Esophagus squamous epithelium (tissue), 5 donors: ENCODE data around the gene SLX9. TPM values are rescaled to one million over a fixed set of nuclear protein-coding genes. Genes with fewer than 3 reads are reported as not detected.

ENCODE experiments used
- DNase-seq: peaks from one replicate; lab custom pipeline; 2025; lab: John Stamatoyannopoulos, UW
- H3K27ac ChIP-seq, 4 donors: fragments of 200-600 bp; sonication (generic); one replicate each; pipeline ENCODE4 v1.5.1; 2016 to 2019; ENCODE audit warnings: mild to moderate bottlenecking in 1 of 4
- H3K27me3 ChIP-seq, 4 donors: fragments of 200-600 bp; sonication (generic); 1 replicate in 3 of 4; 2 replicates in 1 of 4; pipeline versions ENCODE4 v1.5.1 to v1.6.0; 2017 to 2021; ENCODE audit warnings: antibody characterized with exemption in 1 of 4
- H3K36me3 ChIP-seq, 3 donors: fragments of 200-600 bp; sonication (generic); one replicate each; pipeline ENCODE4 v1.5.1; 2016 to 2019
- H3K4me1 ChIP-seq, 3 donors: fragments of 200-600 bp; sonication (generic); one replicate each; pipeline ENCODE4 v1.5.1; 2017 to 2019
- H3K4me3 ChIP-seq, 4 donors: fragments of 200-600 bp; sonication (generic); 1 replicate in 3 of 4; 2 replicates in 1 of 4; pipeline ENCODE4 v1.5.1; 2016 to 2019; ENCODE audit warnings: mild to moderate bottlenecking in 2 of 4, moderate library complexity in 1 of 4
- H3K9me3 ChIP-seq, 3 donors: fragments of 200-600 bp; sonication (generic); one replicate each; pipeline ENCODE4 v1.5.1; 2016 to 2019
- POLR2A ChIP-seq, 4 donors: fragments of 450-650 bp; IDR thresholded peaks; one replicate each; pipeline ENCODE4 v1.6.1; 2017; ENCODE audit warnings: antibody characterized with exemption in 4 of 4, mild to moderate bottlenecking in 4 of 4, moderate library complexity in 3 of 4
- WGBS, 2 donors: methylation state at CpG; one replicate each; pipeline ENCODE4 v1.1.5; 2018; 5-methylcytosine and 5-hydroxymethylcytosine counted together
- intact Hi-C: fragments of 100-400 bp; cut with DNase I; formaldehyde crosslinking; loops from one replicate; pipeline ENCODE4 v1.15.0; 2022
- total RNA-seq, 4 donors: library from RNA; depleted of rRNA; stranded (reverse); fragments of >200 nt; gene quantifications; one replicate each; pipeline ENCODE4 v1.1.0, GENCODE V29; 2016
- TF ChIP-seq, protein P1 (sequence below), 6 experiments: fragments of 450-650 bp in 4 of 6; fragments of 200-600 bp in 2 of 6; sonication (generic) in 2 of 6; IDR thresholded peaks; one replicate each; pipeline ENCODE4 v1.5.1; 2016 to 2019; ENCODE audit warnings: antibody characterized with exemption in 6 of 6, mild to moderate bottlenecking in 4 of 6, moderate library complexity in 4 of 6
- donor health status: DM: yes; HTN: yes; CAD: no.

Gene SLX9
- total RNA-seq, 4 donors from 2014 or later, result 10.2 to 16.1 (median 11.1) TPM

DNA sequence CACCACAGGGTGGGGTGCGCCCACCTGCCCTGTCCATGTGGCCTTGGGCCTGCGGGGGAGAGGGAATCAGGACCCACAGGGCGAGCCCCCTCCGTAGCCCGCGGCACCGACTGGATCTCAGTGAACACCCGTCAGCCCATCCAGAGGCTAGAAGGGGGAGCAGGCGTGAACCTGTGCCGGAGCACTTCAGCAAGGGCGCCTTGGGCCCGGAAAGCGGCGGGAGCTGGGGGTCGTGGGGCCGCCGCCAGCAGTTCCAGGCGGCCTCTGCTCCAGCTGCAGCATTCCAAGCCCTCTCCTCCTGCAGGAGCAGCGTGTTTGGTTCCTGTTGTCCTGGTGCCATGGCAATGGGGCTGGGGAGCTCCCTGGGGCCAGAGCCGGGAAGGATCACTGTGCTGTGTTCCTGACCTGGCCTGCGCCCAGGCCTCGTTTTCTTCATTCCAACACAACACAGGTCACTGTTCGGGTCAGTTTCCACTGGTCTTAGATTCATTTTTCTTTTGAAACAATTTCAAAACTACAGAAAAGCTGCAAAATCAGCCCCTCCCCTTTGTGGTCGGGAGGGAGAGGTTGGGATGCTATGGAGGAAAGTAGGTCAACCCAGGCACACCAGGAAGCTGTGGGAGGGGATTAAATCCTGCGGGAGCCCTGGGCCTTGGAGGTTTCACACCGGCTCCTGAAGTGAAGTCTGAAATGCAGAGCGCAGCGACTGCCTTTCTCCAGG is 18.8 kb downstream of the SLX9 start:
- TF ChIP-seq, protein P1, sequence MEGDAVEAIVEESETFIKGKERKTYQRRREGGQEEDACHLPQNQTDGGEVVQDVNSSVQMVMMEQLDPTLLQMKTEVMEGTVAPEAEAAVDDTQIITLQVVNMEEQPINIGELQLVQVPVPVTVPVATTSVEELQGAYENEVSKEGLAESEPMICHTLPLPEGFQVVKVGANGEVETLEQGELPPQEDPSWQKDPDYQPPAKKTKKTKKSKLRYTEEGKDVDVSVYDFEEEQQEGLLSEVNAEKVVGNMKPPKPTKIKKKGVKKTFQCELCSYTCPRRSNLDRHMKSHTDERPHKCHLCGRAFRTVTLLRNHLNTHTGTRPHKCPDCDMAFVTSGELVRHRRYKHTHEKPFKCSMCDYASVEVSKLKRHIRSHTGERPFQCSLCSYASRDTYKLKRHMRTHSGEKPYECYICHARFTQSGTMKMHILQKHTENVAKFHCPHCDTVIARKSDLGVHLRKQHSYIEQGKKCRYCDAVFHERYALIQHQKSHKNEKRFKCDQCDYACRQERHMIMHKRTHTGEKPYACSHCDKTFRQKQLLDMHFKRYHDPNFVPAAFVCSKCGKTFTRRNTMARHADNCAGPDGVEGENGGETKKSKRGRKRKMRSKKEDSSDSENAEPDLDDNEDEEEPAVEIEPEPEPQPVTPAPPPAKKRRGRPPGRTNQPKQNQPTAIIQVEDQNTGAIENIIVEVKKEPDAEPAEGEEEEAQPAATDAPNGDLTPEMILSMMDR (IDR thresholded peaks at IDR 0.05), result no peak
- intact Hi-C loops, result loop anchor here (10.0 kb wide), 1 partner anchor 476 kb away; no protein-coding TSS in a partner anchor
- no peak for DNase-seq

DNA sequence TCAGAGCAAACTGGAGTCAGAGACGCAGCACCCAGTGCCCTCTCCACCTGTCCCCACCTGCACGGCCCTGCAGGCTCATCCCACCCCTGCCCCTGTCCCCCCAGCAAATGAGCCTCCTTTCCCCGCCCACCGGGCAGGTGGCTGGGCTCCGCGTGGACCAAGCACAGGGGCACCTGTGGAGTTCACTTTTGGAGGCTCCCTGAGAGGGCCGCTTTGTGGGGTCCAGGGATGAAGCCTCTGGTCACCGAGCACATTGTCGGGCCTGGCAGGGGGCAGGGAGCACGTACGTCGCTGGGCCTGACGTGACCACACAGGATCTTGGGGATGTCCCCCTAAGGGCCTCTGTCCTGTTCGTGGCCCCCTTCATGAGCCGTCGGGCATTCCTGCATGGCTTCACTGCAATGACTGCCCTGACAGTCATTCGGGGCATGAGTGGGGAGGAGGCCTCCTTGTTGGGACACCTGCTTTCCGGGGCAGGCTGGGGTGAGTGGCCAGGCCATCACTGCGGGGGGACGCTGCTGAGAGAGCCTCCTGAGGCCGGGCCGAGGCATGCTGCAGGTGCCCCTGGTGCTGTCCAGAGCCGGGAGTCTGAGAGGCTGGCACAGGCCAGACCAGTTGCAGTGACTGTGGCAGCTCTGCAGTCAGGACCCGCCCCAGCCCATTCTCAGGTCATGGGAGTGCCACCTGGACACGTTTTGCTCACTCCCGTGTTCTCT is 19.7 kb downstream of the SLX9 start:
- H3K4me1 ChIP-seq, result peaks cover 16 to 47% (median 30%) of the 10 kb centered on the region in 3 donors
- peak overlapping the region; percentile 31 to 83 (median 62) for H3K27ac ChIP-seq
- peaks cover 0 to 72% (median 4%) of the 10 kb centered on the region in 3 donors for H3K36me3 ChIP-seq
- no peak for TF ChIP-seq POLR2A (IDR thresholded peaks at IDR 0.05)
- TF ChIP-seq, protein P1 (IDR thresholded peaks at IDR 0.05), result no peak
- peak overlapping the region in 1 of 4 donors; percentile 2 for H3K4me3 ChIP-seq
- H3K27me3 ChIP-seq, result no peaks in the 10 kb centered on the region
- no peaks in the 10 kb centered on the region for H3K9me3 ChIP-seq
- no peak for DNase-seq
- 90% methylated on average over 2 of the region's 26 CpGs; no CpG with 5 or more reads in 1 of the 2 donors for WGBS, 2 donors
- intact Hi-C loops, result loop anchor here (10.0 kb wide), 1 partner anchor 475 kb away; no protein-coding TSS in a partner anchor

More for the DNA sequence above, 18.8 kb downstream of the SLX9 start:
- 37 to 81% methylated on average over 7 of the region's 28 CpGs for WGBS, 2 donors
- no peaks in the 10 kb centered on the region for H3K9me3 ChIP-seq
- peaks cover 16 to 47% (median 30%) of the 10 kb centered on the region in 3 donors for H3K4me1 ChIP-seq
- H3K27me3 ChIP-seq, result no peaks in the 10 kb centered on the region
- peaks cover 0 to 81% (median 4%) of the 10 kb centered on the region in 3 donors for H3K36me3 ChIP-seq
- H3K27ac ChIP-seq, result peak overlapping the region; percentile 31 to 83 (median 62)
- H3K4me3 ChIP-seq, result peak overlapping the region in 1 of 4 donors; percentile 2

DNA sequence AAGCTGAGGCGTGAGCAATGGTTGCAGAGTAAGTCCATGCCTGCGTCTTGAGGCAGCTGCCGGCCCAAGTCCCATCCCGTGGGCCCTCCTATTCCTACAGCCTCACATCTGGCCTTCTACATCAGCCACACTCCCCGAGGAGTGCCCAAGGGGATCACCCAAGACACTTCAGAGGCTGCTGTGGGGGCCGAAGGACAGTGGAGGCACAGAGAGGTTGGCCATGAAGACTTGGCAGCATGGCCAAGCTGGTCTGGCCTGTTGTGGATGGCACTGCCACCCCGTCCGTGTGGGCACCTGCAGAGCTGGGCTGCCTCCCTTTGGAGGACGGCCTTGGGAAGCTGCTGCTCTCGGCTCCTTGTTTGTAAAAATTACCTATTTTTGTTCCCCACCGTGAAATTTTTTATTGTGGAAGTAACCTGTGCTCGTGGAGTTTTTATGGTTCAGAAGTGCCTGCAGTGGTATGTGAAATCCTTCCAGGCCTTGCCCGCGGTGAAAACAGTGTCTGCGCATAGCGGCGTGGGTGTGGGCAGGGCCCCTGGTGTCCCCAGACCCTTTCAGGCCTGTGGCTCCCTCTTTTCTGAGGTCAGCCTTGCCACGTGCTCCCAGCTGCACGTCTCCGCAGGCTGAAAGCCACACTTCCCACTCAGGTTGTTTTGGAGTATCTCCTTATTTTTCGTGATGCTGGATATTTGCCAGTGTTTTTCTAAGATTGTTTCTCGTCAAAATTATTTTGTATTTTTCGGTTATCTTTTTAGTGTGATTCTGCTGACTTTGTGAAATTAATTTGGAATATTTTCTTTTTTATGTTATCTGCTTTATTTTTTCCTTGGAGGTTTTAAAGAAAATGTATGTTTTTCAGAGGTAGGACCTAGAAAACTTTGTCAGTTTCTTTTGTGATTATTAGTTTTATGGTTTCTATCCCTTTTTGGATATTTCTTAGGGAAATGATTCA is 20.6 kb downstream of the SLX9 start:
- whole genome bisulfite sequencing, 2 donors, result 90 to 91% methylated on average over 17 of the region's 23 CpGs
- peaks cover 0 to 64% (median 4%) of the 10 kb centered on the region in 3 donors for H3K36me3 ChIP-seq
- intact Hi-C loops, result no loop called here
- peaks cover 16 to 47% (median 30%) of the 10 kb centered on the region in 3 donors for H3K4me1 ChIP-seq
- DNase-seq, result no peak
- H3K27me3 ChIP-seq, result no peaks in the 10 kb centered on the region
- H3K9me3 ChIP-seq, result no peaks in the 10 kb centered on the region
- H3K4me3 ChIP-seq, result no peak overlapping the region
- TF ChIP-seq, protein P1 (IDR thresholded peaks at IDR 0.05), result no peak
- no peak for TF ChIP-seq POLR2A (IDR thresholded peaks at IDR 0.05)
- peak overlapping the region in 3 of 4 donors; percentile 51 to 83 (median 73) for H3K27ac ChIP-seq

DNA sequence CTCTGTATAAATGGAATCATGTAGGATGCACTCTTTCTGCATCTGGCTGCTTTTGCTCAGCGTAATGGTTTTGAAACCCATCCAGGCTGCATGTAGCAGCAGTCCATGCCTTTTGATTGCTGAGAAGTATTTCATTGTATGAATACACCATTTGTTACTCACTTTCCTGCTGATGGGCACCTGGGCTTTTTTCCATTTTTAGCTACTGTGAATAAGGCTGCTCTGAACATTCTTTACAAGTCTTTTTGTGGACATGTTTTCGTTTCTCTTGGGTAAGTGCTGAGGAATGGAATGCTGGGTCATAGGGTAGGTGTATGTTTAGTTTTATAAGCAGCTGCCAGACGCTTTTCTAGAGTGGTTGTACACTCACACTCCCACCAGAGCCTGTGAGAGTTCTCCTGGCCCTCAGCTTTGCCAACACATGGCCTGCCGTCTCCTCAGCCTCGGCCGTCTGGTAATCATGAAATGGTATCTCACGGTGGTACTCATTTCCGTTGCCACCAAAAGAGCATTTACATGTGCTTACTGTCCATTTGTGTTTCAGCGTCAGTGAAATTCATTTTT is 22.7 kb downstream of the SLX9 start:
- H3K4me3 ChIP-seq, result no peak overlapping the region
- WGBS, 2 donors, result 50 to 58% methylated on average over 9 of the region's 9 CpGs
- H3K36me3 ChIP-seq, result peaks cover 0 to 48% (median 4%) of the 10 kb centered on the region in 3 donors
- no peaks in the 10 kb centered on the region for H3K9me3 ChIP-seq
- H3K27ac ChIP-seq, result peak overlapping the region in 3 of 4 donors; percentile 30 to 71 (median 43)
- intact Hi-C loops, result no loop called here
- no peak for DNase-seq
- H3K4me1 ChIP-seq, result peaks cover 30 to 66% (median 49%) of the 10 kb centered on the region in 3 donors
- TF ChIP-seq POLR2A (IDR thresholded peaks at IDR 0.05), result no peak
- TF ChIP-seq, protein P1 (IDR thresholded peaks at IDR 0.05), result no peak
- no peaks in the 10 kb centered on the region for H3K27me3 ChIP-seq
